Activated CD8-positive, alpha-beta memory T cell treated with anti-CD3 and anti-CD28 coated beads, Interleukin-2, amount 50 U/mL, for 1 hour (primary cell): ENCODE measurements around the gene DAPK1.

ENCODE experiments used
- DNase-seq: peaks from one replicate; pipeline ENCODE4 v3.0.0-alpha.2; 2020; ENCODE audit errors: extremely low read depth

DAPK1 gene

DNA sequence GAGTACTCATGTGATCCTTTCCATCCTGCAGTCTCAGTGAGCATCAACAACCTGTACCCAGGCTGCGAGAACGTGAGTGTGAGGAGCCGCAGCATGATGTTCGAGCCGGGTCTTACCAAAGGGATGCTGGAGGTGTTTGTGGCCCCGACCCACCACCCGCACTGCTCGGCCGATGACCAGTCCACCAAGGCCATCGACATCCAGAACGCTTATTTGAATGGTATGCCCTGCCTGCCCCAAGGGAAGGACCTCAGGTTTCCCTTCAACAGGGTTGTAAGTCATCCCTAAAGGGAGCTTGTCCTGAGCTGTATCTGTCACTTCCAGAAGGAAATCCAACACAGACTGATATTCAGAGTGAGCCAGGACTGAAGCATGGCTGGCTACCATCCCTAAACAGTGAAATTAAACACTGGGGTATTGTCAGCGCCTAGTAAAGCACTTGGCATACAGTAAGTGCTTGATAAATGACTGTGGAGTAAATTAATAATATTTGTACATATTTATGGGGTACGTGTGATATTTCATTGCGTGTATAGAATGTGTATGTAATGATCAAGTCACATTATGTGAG is 188.9 kb downstream of the DAPK1 start:
- no peak for DNase-seq

DNA sequence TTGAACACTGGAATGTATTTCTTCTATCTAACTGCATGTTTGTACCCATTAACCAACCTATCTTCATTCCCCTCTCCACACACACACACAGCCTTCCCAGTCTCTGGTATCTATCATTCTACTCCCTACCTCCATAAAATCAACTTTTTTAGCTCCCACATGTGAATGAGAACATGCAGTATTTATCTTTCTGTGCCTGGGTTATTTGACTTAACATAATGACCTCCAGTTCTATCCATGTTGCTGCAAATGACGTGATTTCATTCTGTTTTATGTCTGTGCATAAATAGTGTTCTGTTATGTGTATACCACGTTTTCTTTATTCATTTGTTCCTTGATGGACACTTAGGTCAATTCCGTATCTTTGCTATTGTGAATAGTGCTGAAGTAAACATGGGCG is 189.5 kb downstream of the DAPK1 start:
- no peak for DNase-seq

DNA sequence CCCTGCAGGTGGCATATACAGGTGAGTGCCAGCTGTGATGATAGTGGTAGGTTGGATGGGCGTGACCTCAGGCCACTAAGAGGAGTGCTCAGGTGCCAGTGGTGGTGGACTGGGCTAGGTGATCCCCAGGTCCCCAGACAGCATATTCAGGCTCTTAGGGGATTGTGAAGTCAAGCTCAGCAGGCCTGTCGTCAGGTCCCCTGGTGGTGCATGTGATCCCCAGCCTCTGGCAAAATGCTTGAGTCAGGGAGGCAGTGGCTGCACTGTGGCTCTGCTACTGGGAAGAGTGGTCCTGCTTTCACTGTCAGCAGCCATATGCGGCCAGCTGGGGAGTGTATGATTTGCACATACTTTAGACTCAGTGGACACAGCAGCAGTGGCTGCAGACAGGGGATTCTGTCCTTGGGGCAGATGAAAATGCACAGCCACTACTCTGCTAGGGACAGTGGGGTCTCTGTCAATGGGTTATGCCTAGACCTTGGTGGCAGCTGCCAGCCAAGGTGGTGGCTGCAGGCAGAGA is 196.6 kb downstream of the DAPK1 start:
- no peak for DNase-seq

DNA sequence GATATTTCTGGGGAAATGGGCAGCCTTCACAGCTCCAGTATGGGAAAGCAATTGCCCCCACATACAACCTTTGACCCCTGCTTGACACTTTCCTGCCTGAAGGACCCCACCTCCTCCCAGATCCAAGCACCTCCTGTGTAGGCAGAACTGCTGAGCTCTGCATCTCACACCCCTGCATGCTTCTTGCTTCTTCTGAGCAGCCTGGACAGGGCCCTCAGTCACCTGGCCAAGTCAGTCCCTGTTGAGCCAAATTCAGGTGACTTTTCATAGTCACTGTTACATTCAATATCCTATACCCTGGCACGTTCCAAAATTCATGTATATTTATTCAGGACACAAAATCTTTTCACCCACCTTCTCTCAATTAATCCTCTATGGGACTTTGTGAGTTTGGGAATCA is 197.9 kb downstream of the DAPK1 start:
- DNase-seq: no peak

DNA sequence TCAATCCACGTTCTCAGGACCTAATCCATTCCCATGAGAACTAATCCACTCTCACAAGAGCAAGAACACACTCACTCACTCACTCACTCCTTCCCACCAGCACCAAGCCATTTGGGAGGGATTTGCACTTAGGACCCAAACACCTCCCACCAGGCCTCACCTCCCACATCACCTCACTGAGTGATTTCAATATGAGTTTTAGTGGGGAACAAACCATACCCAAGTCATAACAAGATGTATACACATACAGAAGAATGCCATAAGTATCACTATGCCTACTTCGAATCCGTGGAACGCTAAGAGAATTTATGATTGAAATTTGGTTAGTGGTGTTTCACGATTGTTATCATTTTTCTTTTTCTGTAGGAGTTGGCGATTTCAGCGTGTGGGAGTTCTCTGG is 199.0 kb downstream of the DAPK1 start:
- no peak for DNase-seq

DNA sequence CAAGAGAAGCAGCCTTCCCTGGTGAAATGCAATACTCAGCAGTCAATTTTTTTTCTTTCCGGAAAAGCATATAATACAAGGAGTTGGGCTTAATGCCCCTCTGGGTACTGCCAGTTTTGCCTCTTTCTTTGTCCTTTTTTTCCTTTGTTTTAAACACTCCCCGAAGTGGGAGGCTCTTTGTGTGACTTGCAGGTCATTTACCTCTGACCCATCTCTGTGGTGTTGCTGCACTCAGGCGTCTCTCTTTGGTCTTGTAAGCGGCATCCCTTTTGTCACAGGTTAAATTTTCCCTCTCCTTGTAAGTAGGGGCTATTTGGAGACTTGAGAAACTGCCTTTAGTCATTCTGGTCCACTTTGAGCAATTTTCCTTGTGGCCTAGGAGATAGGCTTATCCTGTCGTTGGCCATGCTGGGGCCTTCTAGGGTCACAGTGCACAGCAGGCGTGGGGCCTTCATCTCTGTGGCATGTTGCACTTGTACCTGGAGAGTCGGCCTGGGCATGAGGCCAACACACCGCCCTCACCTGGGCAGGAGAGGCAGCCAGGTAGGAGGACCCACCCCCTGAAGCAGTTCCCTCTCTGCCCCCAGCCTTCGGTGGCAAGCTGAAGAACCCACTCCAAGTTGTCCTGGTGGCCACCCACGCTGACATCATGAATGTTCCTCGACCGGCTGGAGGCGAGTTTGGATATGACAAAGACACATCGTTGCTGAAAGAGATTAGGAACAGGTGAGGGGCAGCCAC is 200.6 kb downstream of the DAPK1 start:
- DNase-seq: no peak

DNA sequence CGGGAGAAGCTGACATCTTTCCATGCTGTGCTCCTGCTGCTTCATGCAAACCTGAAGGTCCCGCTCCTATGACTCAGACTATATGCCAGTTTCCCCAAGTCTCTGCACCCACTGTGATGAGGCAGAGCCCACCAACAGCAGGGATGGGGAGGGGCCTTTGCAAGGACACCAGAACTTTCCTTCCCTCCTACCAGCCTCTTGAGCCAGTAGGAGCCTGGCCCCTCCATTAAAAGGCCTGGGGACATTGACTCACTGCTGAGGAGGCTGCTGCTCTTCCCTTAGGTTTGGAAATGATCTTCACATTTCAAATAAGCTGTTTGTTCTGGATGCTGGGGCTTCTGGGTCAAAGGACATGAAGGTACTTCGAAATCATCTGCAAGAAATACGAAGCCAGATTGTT is 202.2 kb downstream of the DAPK1 start:
- DNase-seq: no peak

DNA sequence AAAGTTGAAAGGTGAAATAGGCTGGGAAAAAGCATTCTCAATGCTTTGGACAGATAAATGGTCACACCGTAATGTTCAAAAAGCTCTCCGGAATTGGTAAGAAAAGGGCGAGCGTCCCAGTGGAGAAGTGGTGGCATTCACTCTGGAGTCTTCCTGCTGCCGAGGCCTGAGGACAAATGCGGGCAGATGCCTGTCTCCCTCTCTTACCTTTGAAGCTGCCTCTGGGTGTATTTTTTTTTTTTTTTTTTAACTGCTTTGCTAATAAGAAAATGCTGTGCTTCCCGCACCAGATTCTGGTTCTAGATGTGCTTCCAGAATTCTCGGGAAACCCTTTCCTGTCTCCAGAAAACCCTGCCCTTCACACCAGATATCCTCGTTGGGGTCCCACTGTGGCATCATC is 203.8 kb downstream of the DAPK1 start:
- DNase-seq: no peak

DNA sequence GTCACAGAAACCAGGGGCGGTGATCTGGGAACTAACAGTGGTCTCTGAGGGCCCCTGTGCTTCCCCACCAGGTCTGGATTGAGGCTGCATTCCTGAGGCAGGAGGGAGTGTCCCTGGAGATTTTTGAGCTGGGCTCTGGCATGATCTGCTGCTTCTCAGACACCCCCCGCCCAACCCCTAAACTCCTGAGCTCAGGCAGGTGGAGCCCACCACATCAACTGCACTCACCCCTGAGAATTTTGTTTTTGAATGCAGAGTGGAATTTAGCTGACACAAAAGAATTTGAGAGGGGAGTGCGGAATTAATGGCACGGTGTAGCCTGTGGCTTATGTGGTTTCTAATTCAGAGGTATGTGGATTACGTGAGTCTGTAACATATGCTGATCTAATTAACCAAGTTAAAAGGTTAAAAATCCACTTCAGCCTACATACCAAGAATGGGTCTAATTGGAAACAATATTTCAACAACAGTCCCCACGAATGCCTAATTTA is 204.3 kb downstream of the DAPK1 start:
- DNase-seq: no peak

DNA sequence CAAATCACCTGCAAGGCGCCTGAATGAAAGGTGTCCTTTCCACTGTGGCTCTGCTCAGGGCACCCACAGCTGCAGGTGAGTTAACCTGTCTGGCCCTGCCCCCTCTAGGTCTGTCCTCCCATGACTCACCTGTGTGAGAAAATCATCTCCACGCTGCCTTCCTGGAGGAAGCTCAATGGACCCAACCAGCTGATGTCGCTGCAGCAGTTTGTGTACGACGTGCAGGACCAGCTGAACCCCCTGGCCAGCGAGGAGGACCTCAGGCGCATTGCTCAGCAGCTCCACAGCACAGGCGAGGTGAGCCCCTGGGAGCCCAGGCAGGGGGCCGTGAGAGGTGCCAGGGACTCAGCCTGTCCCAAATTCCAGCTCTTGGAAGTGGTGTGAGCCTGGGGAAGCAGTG is 205.3 kb downstream of the DAPK1 start:
- DNase-seq: no peak

DNA sequence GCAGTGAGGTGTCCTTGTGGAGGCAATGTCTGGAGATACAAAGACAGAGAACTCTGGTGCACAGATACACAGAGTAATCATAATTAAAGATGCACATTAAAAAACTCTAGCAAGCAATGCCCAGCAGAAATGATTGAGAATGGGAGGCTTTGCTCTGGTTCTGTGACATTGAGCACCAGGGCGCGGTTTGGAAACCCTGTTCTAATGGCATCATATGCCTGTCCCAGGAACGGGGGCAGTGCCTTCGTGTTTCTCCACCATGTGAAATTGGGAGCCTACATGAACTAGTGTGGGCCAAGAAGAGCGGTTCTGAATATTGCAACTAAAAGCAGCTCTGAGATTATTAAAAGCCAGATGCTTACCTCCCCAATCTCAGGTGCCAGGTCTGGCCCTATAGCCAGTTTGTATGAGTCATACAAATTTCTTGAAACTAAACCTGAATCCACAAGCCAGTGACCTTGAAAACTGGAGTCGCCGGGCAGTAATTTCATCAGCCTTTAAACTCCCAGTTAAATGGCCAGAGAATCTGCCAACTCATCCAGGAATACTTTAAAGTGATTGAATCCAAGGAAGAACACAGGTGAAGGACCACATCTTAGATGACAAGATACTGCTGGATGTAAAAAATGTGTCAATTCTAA is 206.1 kb downstream of the DAPK1 start:
- no peak for DNase-seq

DNA sequence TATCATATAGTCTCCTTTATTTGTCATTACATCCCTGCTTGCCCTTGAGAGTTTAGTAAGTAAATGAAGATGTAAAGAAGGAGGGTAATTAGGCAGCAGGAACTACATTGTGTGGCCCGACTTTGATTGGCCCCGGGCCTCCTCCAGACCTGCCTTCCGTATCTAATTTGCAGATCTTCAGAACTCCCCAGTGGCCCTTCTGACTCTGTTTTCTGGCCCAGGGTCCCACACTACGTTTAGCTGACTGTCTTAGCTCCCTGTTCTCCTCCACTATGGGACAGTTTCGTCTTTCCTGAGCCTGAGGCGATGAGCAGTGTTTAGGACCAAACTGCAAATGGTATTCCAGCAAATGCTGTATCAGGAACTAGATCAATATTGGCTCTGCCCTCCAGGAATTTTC is 206.7 kb downstream of the DAPK1 start:
- no peak for DNase-seq

DNA sequence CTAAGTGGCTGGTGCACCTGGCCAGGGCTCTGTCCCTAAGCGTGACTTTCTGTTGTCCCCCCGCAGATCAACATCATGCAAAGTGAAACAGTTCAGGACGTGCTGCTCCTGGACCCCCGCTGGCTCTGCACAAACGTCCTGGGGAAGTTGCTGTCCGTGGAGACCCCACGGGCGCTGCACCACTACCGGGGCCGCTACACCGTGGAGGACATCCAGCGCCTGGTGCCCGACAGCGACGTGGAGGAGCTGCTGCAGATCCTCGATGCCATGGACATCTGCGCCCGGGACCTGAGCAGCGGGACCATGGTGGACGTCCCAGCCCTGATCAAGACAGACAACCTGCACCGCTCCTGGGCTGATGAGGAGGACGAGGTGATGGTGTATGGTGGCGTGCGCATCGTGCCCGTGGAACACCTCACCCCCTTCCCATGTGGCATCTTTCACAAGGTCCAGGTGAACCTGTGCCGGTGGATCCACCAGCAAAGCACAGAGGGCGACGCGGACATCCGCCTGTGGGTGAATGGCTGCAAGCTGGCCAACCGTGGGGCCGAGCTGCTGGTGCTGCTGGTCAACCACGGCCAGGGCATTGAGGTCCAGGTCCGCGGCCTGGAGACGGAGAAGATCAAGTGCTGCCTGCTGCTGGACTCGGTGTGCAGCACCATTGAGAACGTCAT is 208.5 kb downstream of the DAPK1 start:
- no peak for DNase-seq

DNA sequence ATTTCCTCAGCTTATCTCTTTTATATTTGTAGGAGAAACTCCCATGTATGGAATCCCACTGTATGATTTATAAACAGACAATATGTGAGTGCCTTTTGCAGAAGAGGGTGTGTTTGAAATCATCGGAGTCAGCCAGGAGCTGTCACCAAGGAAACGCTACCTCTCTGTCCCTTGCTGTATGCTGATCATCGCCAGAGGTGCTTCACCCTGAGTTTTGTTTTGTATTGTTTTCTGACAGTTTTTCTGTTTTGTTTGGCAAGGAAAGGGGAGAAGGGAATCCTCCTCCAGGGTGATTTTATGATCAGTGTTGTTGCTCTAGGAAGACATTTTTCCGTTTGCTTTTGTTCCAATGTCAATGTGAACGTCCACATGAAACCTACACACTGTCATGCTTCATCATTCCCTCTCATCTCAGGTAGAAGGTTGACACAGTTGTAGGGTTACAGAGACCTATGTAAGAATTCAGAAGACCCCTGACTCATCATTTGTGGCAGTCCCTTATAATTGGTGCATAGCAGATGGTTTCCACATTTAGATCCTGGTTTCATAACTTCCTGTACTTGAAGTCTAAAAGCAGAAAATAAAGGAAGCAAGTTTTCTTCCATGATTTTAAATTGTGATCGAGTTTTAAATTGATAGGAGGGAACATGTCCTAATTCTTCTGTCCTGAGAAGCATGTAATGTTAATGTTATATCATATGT is 210.3 kb downstream of the DAPK1 start:
- DNase-seq: no peak

DNA sequence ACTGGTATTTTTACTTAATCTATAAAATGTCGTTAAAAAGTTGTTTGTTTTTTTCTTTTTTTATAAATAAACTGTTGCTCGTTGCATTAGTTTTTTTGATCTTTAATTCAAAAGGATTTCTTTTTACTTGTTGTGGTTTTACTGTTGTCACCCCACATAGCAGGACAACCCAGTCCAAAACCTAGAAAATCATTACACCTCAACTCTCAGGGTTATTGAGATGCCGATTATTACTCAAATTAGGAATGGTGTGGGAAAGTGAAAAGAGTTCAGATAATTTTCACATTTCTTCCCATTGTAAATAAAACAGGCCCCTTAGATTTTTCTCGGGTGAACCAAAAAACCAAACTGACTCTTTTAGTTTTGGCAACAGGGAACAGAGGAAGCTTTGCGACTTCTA is 210.9 kb downstream of the DAPK1 start:
- DNase-seq: no peak

DNA sequence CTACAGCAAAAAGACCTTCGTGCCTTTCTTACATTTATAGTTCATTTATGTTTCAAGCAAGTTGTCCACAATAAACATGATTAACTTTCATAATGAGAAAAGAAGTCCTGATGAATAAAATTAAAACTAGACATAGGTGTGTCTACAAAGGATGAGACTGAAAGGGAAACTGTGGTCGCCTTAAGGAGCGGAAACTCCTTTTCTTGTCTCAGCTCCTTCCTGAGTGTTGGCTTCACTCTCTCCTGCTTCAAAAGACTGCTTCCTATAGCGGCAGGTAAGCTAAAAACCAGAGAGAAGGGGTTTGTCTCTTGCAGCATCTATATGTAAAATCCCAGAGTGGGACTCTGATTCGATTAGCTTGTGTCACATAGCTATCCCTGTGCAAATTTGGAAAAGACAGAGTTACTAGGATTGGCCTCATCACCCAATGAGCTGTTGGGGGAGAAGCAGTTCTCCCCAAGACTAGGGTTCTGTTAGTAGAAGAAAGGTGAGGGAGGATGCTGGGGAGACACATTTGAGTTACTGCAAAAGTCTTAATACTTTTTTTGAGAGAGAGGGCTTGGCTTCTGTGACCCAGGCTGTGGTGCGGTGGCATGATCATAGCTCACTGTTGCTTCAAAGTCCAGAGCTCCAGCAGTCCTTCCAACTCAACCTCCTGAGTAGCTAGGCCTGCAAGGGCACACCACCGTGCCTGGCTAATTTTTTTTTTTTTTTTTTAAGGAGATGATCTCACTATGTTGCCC is 211.5 kb downstream of the DAPK1 start:
- no peak for DNase-seq

DNA sequence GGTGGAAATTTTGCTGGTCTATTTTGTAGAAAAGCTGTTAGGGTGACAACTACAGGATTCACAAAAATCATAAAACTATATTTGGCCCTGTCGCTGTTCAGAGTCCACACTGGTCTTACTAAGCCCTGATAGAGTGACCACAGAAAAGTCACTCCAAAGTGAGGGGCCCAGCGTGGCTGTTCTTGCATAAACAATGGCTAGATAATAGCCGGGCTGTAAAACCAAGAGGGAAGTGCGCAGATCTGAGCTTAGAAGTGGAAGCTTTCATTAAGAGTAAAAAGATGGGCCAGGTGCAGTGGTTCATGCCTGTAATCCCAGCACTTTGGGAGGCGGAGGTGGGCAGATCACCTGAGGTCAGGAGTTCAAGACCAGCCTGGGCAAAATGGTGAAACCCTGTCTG is 212.8 kb downstream of the DAPK1 start:
- DNase-seq: no peak

DNA sequence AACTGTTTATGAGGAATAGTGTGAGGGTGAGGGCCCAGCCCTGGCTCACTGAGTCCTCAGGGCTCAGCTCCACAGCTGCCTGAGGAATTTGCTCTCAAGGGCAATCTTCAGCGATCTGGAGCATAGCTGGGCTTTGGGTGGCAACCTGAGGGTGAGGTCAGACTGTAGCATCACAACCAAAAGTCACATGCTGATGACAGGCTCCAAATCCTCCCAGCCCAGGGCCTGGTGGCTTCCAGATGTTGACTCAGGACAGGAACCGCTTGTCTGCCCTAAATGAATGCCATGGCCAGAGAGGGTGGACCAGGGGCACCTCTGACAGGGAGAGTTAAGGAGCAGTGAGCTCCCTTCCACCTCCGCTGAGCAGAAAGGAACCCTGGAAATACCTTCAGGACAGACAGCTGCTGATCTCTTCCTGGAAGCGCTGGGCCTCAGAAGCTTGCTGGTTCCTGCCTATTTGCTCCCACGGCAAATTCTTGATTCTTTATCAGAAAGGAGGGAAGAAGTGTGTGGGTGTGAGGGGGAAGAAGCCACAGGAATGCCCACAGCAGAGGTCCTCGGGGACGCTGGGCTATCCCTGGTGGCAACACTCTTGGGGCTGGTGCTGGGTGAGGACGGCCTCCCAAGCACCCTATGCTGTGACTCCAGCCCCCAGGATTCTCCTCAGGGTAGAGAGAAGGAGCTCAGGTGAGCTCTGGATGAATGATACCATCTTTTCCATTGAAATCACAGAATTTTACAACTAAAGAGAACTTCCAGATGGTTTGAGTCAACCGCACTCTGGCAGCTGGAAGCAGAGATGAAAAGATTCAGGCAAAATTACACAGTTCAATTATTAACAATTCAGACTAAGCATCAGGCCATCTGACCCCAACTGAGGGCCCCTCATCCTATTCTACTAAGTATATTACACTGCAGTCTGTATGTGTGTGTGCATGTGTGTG is 214.5 kb downstream of the DAPK1 start:
- DNase-seq: no peak

DNA sequence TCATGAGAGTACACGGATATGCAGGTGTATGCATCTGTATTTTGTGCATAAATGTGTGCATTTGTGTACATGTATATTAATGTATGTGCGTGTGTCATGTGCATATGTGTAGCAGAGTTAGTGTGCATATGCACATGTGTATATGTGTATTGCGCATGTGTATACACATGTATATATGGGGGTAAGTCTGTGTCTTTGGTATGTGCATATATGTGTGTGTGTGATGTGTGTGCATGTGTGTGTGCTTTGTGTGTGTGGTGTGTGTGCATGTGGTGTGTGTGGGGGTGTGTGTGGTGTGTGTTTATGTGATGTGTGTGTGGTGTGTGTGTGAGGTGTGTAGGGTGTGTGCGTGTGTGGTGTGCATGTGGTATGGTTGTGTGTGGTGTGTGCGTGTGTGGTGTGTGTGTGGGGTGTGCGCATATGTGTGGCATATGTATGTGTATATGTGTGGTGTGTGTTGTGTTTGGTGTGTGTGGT is 215.2 kb downstream of the DAPK1 start:
- DNase-seq: no peak
